Spleen (tissue), 11 donors: ENCODE measurements around the gene TMEM184A. TPM values are rescaled to one million over a fixed set of nuclear protein-coding genes. Genes with fewer than 3 reads are reported as not detected.

Experiments
- DNase-seq: peaks from one replicate; pipeline ENCODE4 v3.0.0-alpha.2; 2020
- H3K27ac ChIP-seq, 8 donors: fragments of 200-600 bp; sonication (generic) in 7 of 8; 1 replicate in 4 of 8; 2 replicates in 4 of 8; pipeline versions ENCODE4 v1.5.0 to v1.8.0; 2016 to 2021; ENCODE audit warnings: inconsistent platforms in 4 of 8, mild to moderate bottlenecking in 4 of 8, moderate library complexity in 1 of 8
- H3K27me3 ChIP-seq, 7 donors: fragments of 200-600 bp; sonication (generic) in 6 of 7; replicated peaks in 1 of 7; 1 replicate in 4 of 7; 2 replicates in 3 of 7; pipeline versions ENCODE4 v1.5.0 to v1.8.0; 2016 to 2021; ENCODE audit warnings: inconsistent platforms in 3 of 7, mild to moderate bottlenecking in 1 of 7
- H3K36me3 ChIP-seq, 6 donors: fragments of 200-600 bp; sonication (generic) in 5 of 6; 1 replicate in 4 of 6; 2 replicates in 2 of 6; pipeline versions ENCODE4 v1.5.0 to v1.8.0; 2016 to 2021; ENCODE audit warnings: inconsistent platforms in 2 of 6
- H3K4me1 ChIP-seq, 6 donors: fragments of 200-600 bp; sonication (generic) in 5 of 6; 1 replicate in 3 of 6; 2 replicates in 3 of 6; pipeline versions ENCODE4 v1.5.0 to v1.8.0; 2016 to 2021; ENCODE audit warnings: inconsistent platforms in 3 of 6
- H3K4me3 ChIP-seq, 8 donors: fragments of 200-600 bp; sonication (generic) in 7 of 8; 1 replicate in 4 of 8; 2 replicates in 4 of 8; pipeline versions ENCODE4 v1.5.0 to v1.8.0; 2016 to 2021; ENCODE audit warnings: inconsistent platforms in 4 of 8, mild to moderate bottlenecking in 4 of 8, moderate library complexity in 2 of 8
- H3K9me3 ChIP-seq, 8 donors: fragments of 200-600 bp; sonication (generic) in 7 of 8; 1 replicate in 4 of 8; 2 replicates in 4 of 8; pipeline versions ENCODE4 v1.5.0 to v1.8.0; 2016 to 2021; ENCODE audit warnings: inconsistent platforms in 4 of 8
- CTCF ChIP-seq, 11 experiments: fragments of 200-600 bp in 7 of 11; fragments of 450-650 bp in 4 of 11; sonication (generic) in 4 of 11; IDR thresholded peaks in 8 of 11; conservative IDR thresholded peaks in 3 of 11; 1 replicate in 7 of 11; 2 replicates in 4 of 11; pipeline versions ENCODE4 v1.4.0 to v1.8.0; 2016 to 2021; ENCODE audit warnings: antibody characterized with exemption in 11 of 11, inconsistent platforms in 4 of 11, mild to moderate bottlenecking in 1 of 11
- POLR2A ChIP-seq, 3 donors: fragments of 450-650 bp; IDR thresholded peaks; one replicate each; pipeline ENCODE4 v1.5.1; 2017; ENCODE audit warnings: antibody characterized with exemption in 3 of 3, mild to moderate bottlenecking in 1 of 3
- POLR2AphosphoS5 ChIP-seq, 3 donors: sonication (generic); formaldehyde crosslinking; IDR thresholded peaks; one replicate each; pipeline ENCODE4 v1.5.1; 2017; ENCODE audit warnings: antibody characterized with exemption in 3 of 3
- whole genome bisulfite sequencing, 5 donors: extraction: QIAGEN DNeasy Blood & Tissue Kit in 3 of 5; methylation state at CpG; one replicate each; pipeline versions ENCODE4 v1.1.5 to v1.1.7; 2013 to 2018; 5-methylcytosine and 5-hydroxymethylcytosine counted together
- intact Hi-C: fragments of 100-400 bp; cut with DNase I; formaldehyde crosslinking; loops from one replicate; pipeline ENCODE4 v1.15.0; 2023; ENCODE audit warnings: low total_unique reads
- polyA plus RNA-seq, 3 donors: library from polyadenylated mRNA; stranded (reverse); fragments of 200-250 nt; gene quantifications; one replicate each; pipeline ENCODE4 v1.2.1, GENCODE V29; 2013
- total RNA-seq, 7 donors: library from RNA; depleted of rRNA in 3 of 7; stranded (reverse); fragments of >200 nt in 3 of 7; fragmentation: NEBNext Ultra II Directional in 4 of 7; extraction: Animal tissue kit (Norgen Biotek cat#: 25700) in 4 of 7; gene quantifications; one replicate each; pipeline versions ENCODE4 v1.1.0 to v1.2.1, GENCODE V29; 2016 to 2021
- donor health status: healthy with polysubstance abuse.
- donor health status: DM: no; HTN: no; CAD: no; lungs with moderate emphysema.
- donor health status: DM: no; HTN: no; CAD: no.
- donor health status: Bipolar disorder and iron deficiency.
- donor health status: healthy.
- donor health status: DM: no; HTN: no; CAD: no.
- donor health status: DM: yes; HTN: yes; CAD: no.

The TMEM184A gene
- total and polyA plus RNA-seq, 10 donors, result 0.09 to 0.39 (median 0.21) TPM; not detected in 4

- no peak for DNase-seq
- H3K27ac ChIP-seq, result no peak overlapping the region
- TF ChIP-seq POLR2AphosphoS5 (IDR thresholded peaks at IDR 0.05) (peak in 1 of 3 donors; percentile 26), POLR2A (IDR thresholded peaks at IDR 0.05) (no peak)
- peaks cover 0 to 25% (median 13%) of the 10 kb centered on the region in 6 donors for H3K4me1 ChIP-seq
- H3K9me3 ChIP-seq, result no peaks in the 10 kb centered on the region
- 91 to 94% (median 93%) methylated on average over 18 to 21 of the region's 21 CpGs for WGBS, 5 donors
- intact Hi-C loops, result no loop called here
- no peak overlapping the region for H3K4me3 ChIP-seq
- peaks cover 0 to 80% (median 50%) of the 10 kb centered on the region in 6 donors for H3K36me3 ChIP-seq
- H3K27me3 ChIP-seq, result no peaks in the 10 kb centered on the region
Observed at GRCh38 chr7:1542329-1542728, 13.7 kb downstream of the TMEM184A start.

GRCh38 chr7:1541431-1542162, 14.4 kb downstream of the TMEM184A start:
- TF ChIP-seq POLR2AphosphoS5 (IDR thresholded peaks at IDR 0.05) (no peak), CTCF (IDR thresholded peaks at IDR 0.05 in 8 of 11, conservative IDR thresholded peaks at IDR 0.05 in 3 of 11) (no peak), POLR2A (IDR thresholded peaks at IDR 0.05) (no peak)
- no peak for DNase-seq
- 83 to 94% (median 91%) methylated on average over 19 to 33 of the region's 33 CpGs for WGBS, 5 donors
- Histone ChIP-seq H3K9me3 (no peaks in the 10 kb centered on the region), H3K4me3 (no peak overlapping the region), H3K4me1 (peaks cover 0 to 32% (median 17%) of the 10 kb centered on the region in 6 donors), H3K27me3 (no peaks in the 10 kb centered on the region), H3K27ac (no peak overlapping the region), H3K36me3 (peaks cover 0 to 87% (median 50%) of the 10 kb centered on the region in 6 donors)
- intact Hi-C loops, result no loop called here

DNA sequence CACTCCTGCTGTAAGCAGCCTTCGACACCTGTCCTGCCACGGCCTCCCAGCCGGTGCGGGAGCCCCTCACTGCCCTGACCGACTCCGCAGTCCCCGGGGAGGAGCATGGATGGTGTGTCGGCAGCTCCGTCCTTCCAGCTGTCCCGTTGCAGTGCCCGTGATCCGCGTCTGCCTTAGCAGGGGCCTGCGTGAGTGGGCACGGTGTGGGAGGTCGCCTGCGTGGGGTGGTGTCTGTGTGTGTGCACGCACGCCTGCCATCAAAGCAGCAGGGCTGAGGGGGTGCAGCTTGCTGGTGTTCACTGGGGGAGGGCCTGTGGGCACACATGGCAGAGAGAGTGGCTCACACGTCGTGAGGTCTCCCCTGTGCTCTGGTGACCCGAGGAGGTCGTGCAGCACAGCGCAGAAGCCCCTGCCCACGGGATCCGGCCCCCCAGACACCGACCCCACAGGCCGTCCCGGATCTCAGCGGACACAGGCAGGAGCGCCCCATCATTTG, 15.2 kb downstream of the TMEM184A start:
- peaks cover 3 to 37% (median 18%) of the 10 kb centered on the region in 6 donors for H3K4me1 ChIP-seq
- H3K27me3 ChIP-seq, result no peaks in the 10 kb centered on the region
- intact Hi-C loops, result no loop called here
- 90 to 97% (median 93%) methylated on average over 29 to 31 of the region's 31 CpGs for WGBS, 5 donors
- DNase-seq, result no peak
- H3K4me3 ChIP-seq, result no peak overlapping the region
- TF ChIP-seq CTCF (IDR thresholded peaks at IDR 0.05 in 8 of 11, conservative IDR thresholded peaks at IDR 0.05 in 3 of 11) (no peak), POLR2AphosphoS5 (IDR thresholded peaks at IDR 0.05) (peak in 2 of 3 donors; percentile 23 to 66)
- H3K27ac ChIP-seq, result no peak overlapping the region
- H3K9me3 ChIP-seq, result no peaks in the 10 kb centered on the region
- H3K36me3 ChIP-seq, result peaks cover 0 to 95% (median 50%) of the 10 kb centered on the region in 6 donors

GRCh38 chr7:1539882-1540775, 15.9 kb downstream of the TMEM184A start:
- peaks cover 0 to 100% (median 53%) of the 10 kb centered on the region in 6 donors for H3K36me3 ChIP-seq
- intact Hi-C loops, result no loop called here
- H3K4me3 ChIP-seq, result no peak overlapping the region
- TF ChIP-seq CTCF (IDR thresholded peaks at IDR 0.05 in 8 of 11, conservative IDR thresholded peaks at IDR 0.05 in 3 of 11), result no peak
- peak in 2 of 3 donors; percentile 7 to 26 for TF ChIP-seq POLR2AphosphoS5 (IDR thresholded peaks at IDR 0.05)
- 93 to 97% (median 95%) methylated on average over 47 to 73 of the region's 73 CpGs for WGBS, 5 donors
- H3K4me1 ChIP-seq, result peaks cover 0 to 38% (median 19%) of the 10 kb centered on the region in 6 donors
- no peaks in the 10 kb centered on the region for H3K9me3 ChIP-seq
- no peak for DNase-seq
- H3K27me3 ChIP-seq, result no peaks in the 10 kb centered on the region
- H3K27ac ChIP-seq, result no peak overlapping the region
